ENCODE data around the gene FASTKD3.
"Not testable (repeated sequence)": the region's sequence is repeated elsewhere in the genome, so short reads cannot be mapped to it uniquely, and the experiment has no call there.

Gene FASTKD3

DNA sequence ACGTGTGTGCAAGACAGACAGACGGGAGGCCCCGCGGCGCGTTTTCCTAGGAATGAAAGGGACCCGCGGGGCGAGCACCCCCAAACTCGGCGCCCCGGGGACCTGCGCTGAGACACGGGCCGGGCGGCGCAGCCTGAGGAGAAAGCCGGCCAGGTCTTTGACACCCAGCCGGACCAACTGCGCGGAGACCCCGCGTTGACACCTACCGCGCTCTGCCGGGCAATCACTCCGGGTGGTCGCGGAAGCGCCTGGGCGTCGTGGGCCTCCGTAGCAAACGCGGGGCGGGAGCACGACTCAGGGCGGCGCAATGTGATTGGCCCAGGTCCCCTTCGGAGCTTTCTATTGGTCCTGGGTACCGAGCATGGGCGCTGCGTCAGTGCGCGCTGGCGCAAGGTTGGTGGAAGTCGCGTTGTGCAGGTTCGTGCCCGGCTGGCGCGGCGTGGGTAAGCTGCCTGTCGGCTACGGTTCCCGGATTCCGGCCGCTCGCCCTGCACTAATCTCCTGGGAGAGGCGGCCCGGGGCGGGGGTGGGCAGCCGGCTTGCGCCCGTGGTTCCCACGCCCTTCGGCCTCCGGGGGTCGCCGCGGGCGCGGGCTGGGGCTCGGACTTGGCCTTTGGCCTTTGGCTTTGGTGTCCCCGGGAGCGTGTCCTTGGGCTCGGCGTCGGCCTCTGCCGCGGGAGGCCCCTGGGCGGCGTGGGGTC is at the start of gene FASTKD3, which contains the start of gene MTRR:
FASTKD3 (minus strand) TSS at position 259 of the 701 bp plus-strand sequence. CDS start 948 bp downstream, outside the sequence.
MTRR (plus strand) TSS at position 376 of the 701 bp plus-strand sequence. CDS start 1,647 bp downstream, outside the sequence.
- peak; percentile 92 for DNase-seq

DNA sequence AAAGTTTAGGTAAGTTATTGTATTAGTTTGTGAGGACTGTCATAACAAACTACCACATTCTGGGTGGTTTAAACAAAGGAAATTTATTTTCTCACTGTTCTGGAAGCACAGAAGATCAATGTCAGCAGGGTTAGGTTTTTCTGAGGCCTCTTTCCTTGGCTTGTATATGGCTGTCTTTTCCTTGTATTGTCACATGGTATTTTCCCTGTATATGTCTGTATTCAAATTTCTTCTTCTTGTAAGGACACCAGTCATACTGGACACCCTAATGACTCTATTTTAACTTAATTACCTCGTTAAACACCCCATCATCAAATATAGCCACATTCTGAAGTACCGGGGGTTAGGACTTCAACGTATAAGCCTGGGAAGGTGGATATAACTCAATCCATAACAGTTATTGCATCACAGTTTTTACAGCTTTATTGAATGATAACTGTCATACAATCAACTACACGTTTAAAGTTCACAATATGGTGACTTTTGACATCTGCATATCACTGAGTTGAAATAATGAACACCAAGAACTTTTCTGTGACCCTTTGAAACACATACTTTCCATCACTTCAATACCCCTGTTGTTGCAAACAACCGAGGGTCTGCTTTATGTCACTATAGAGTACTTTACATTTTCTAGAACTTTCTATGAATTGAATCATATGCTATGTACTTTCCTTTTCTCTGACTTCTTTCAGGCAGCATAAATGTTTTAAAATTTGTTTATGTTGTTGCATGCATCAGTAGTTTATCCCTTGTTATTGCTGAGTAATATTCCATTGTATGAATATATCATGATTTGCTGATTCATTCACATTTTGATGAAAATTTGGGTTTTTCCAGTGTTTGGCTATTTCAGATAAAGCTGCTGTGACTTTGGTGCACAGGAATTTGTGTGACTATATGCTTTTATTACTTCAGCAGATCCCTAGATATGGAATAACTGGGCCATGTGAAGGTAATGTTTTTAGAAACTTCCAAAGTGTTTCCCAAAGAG is 48.6 kb upstream of the FASTKD3 start:
- no peak for DNase-seq

- DNase-seq: no peak
Observed at GRCh38 chr5:7916171-7916804, 47.5 kb upstream of the FASTKD3 start.

- DNase-seq: not testable (repeated sequence)
Observed at GRCh38 chr5:7911429-7911771, 42.6 kb upstream of the FASTKD3 start.

GRCh38 chr5:7910738-7911428 is 42.1 kb upstream of the FASTKD3 start:
- no peak for DNase-seq

DNA sequence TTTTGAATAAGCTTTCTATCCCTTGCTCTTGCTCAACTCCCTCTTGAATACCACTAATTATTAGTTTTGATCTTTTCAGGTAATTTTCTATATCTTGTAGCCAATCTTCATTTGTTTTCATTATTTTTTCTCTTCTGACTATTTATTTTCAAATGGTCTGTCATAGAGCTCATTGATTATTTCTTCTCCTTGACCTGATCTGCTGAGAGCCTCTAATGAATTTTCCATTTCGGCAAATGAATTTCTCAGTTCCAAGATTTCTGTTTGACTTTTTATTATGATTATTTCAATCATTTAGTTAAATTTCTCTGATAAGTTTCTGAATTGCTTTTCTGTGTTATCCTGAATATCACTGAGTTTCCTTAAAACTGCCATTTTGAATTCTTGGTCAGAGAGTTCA is 39.5 kb upstream of the FASTKD3 start:
- DNase-seq: no peak

- DNase-seq: no peak
Observed at GRCh38 chr5:7907612-7908011, 38.8 kb upstream of the FASTKD3 start.

DNA sequence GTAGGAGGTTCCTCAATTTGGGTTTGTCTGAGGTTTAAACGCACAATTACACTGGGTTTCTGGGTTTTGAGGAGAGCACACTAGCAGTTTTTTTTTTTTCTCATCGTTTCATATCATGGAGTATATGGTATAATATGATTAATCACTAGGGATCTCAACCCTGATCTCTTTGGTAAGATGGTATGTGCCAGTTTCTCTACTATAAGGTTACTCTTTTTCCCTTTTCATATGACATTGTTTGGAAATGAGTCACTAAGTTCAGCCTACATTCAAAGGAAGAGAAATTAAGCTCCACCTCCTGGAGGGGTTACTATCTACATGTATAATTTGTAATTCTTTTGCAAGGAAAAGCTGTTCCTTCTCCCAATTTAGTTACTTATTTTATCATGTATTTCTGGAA is 35.3 kb upstream of the FASTKD3 start:
- no peak for DNase-seq

DNA sequence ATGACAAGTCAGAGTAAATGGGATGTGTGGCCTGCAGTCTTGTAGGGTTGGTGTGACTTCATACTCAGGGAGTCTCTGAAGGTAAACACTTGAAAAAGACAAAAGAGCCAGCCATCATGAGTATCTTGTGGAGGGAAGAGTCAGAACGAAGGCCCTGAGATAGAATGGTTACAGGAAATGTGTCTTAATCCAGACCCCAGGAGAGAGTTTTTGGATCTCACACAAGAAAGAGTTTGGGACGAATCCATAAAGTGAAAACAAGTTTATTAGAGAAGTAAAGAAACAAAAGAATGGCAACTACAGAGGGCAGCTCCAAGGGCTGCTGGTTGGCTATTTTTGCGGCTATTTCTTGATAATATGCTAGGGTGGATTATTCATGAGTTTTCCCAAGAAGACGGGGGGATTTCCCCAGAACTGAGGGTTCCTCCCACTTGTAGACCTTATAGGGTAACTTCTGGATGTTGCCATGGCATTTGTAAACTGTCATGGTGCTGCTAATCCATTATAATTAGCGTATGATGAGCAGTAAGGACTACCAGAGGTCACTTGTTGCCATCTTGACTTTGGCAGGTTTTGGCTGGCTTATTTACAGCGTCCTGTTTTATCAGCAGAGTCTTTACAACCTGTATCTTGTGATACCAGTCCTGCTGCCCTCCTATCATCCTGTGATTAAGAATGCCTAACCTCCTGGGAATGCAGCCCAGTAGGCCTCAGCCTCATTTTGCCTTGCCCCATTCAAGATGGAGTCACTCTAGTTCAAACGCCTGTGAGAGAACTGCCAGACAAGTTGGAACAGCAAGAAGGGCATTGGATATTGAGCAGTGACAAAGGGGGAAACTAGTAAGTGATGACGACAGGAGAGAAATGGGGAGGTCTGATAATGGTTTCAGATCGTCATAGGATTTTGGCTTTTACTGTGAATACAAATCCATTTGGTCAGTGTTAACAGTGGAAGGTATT is 34.1 kb upstream of the FASTKD3 start:
- no peak for DNase-seq

DNA sequence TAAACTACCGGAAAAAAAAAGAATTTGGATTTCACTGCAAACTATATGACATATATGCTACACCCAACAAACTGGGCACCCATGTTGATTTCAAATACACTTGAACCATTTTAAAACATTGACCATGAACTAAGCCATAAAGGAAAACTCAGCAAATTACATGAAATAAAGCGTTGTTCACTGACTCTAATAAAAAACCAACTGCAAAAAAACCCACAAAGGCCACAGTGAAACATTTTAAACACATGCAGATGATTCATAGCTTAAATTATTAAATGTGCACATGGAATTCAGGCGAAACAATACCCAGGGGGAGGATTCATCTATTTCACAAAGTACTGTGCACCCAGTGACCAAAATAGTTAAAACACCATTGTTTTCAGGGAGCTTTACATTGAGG is 33.4 kb upstream of the FASTKD3 start:
- no peak for DNase-seq

- no peak for DNase-seq
Observed at GRCh38 chr5:7897014-7897600, 28.3 kb upstream of the FASTKD3 start.

GRCh38 chr5:7894860-7895259 is 26.0 kb upstream of the FASTKD3 start:
- no peak for DNase-seq

- DNase-seq: no peak
Observed at GRCh38 chr5:7894439-7894838, 25.6 kb upstream of the FASTKD3 start.

DNA sequence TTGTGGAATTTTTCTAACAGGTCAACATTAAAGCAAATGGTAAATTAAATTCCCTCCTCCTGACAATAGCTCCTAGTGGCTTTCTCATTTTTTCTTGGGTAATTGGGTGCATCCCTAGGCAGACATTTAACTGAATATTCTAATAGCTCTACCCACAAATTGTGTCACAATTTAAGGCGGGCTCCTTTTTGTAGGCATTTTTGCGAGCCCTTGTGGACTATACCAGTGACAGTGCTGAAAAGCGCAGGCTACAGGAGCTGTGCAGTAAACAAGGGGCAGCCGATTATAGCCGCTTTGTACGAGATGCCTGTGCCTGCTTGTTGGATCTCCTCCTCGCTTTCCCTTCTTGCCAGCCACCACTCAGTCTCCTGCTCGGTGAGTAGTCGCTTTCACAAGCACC is 20.1 kb upstream of the FASTKD3 start:
- DNase-seq: no peak

DNA sequence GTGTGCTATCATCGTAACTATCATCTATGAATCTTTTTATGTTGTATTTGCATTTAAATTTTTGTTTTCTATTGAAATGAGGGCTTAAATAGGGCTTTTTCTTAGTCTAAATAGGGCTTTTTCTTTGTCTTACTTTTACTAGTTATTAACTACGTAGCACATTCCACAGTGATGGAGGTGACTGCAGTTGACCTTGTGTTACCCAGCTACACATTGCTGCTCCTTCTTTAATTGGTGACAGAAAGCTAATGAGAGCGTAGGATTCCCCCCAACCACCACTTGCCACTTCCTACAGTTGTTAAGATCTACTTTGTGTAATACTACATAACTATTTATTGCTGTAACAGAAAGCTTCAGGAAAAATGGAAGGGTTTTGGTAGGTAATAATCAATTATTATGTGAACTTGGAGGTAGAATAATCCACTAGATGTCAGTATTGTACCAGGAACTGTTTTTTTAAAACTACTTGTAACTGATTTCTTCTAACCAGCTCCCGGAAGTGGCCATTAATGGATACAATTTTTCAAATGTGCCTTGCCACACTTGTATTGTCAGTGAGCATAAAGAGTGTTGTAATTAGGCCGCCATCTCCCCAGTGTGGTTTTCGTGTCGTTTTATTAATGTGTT is 18.1 kb upstream of the FASTKD3 start:
- no peak for DNase-seq

DNA sequence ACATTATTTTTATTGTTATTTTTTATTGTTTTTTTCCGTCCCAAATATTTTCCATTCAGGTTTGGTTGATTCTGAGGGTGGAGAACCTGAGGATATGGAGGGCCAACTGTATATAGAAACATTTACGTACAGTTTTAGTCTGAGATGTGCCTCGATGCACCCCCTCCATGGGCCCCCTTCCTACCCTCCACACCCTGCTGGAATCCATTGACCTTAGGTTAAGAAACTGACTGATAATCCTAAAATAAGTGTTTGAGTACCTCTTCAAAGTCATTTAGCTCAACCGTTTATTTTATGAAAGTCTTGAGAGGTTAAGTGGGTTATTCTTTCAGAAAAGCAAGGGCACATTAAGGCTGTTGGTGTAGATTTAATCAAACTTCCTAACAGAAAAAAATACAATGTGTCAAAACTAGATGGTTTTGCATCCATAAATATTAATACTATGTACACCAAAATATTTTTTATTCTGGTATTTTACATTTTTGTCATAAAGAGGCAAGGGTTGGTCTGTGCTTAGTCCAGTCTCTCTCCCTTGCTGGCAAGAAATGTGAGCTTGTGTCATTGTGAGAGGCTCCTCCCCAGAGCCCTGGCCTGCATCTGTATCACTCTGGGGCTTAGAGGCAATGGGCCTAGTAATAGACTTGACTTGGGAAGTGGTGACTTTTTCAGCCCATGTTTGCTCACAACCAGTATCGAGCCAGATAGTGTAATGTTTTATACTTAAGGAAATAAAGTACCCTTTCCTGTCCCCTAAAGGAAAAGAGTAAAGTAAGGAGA is 15.8 kb upstream of the FASTKD3 start:
- DNase-seq: no peak

DNA sequence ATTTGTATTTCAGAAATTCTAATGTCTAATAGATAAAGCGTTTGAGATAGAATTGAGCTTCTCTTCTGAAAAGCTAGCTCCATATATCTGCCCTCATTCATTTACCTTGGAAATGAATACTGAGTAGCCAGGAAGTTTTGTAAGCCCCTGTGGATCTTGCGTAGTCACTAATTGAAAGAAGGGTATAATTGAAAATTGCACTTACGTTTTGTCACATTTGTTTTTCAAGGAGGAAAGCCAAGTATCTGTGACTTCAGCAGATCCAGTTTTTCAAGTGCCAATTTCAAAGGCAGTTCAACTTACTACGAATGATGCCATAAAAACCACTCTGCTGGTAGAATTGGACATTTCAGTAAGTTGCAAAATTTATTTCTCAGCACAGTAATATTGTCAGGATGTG is 14.1 kb upstream of the FASTKD3 start:
- DNase-seq: no peak

- no peak for DNase-seq
Observed at GRCh38 chr5:7881816-7882215, 13.0 kb upstream of the FASTKD3 start.

DNA sequence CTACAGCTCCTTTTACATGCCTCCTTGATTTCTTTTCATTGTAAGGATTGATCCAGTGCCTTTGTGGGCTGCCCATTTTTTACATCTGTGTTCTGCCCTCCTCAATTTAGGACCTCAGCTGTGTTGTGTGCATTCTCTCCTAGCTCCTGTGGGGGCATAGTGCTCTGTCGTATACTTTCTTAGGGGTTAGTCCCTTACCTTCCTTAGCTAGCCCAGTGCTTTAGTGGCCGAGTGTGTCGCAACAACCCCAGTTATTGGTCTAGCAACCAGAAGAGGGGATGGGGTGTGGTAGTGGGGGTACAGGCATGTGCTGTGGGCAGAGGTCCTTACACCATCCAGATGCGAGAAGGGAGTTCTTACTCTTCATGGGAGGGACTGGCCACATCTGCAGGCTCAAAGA is 12.3 kb upstream of the FASTKD3 start:
- DNase-seq: no peak

DNA sequence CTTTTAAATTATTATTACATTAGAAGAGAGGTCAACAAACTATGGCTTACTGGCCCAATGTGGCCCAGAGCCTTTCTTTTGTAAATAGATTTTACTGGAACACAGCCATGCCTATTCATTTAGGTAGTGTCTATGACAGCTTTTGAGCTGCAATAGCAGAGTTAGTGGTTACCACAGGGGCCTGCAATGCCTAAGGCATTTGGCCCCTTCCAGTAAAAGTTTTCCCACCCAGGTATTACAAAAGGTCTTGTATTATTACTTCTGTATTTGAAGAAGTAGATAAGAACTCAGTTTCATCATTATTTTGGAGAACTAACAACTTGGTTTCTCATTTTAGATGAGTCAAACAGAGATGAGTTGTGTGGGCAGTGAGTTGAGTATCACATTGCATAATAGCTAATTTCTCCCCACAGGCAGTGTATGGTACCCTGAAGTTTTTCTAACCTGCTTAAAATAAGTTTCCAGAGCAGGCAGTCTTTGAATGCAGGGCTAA is 9.6 kb upstream of the FASTKD3 start:
- no peak for DNase-seq
